ENCODE results near the gene NFE2L3.

The NFE2L3 gene, protein sequence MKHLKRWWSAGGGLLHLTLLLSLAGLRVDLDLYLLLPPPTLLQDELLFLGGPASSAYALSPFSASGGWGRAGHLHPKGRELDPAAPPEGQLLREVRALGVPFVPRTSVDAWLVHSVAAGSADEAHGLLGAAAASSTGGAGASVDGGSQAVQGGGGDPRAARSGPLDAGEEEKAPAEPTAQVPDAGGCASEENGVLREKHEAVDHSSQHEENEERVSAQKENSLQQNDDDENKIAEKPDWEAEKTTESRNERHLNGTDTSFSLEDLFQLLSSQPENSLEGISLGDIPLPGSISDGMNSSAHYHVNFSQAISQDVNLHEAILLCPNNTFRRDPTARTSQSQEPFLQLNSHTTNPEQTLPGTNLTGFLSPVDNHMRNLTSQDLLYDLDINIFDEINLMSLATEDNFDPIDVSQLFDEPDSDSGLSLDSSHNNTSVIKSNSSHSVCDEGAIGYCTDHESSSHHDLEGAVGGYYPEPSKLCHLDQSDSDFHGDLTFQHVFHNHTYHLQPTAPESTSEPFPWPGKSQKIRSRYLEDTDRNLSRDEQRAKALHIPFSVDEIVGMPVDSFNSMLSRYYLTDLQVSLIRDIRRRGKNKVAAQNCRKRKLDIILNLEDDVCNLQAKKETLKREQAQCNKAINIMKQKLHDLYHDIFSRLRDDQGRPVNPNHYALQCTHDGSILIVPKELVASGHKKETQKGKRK

DNA sequence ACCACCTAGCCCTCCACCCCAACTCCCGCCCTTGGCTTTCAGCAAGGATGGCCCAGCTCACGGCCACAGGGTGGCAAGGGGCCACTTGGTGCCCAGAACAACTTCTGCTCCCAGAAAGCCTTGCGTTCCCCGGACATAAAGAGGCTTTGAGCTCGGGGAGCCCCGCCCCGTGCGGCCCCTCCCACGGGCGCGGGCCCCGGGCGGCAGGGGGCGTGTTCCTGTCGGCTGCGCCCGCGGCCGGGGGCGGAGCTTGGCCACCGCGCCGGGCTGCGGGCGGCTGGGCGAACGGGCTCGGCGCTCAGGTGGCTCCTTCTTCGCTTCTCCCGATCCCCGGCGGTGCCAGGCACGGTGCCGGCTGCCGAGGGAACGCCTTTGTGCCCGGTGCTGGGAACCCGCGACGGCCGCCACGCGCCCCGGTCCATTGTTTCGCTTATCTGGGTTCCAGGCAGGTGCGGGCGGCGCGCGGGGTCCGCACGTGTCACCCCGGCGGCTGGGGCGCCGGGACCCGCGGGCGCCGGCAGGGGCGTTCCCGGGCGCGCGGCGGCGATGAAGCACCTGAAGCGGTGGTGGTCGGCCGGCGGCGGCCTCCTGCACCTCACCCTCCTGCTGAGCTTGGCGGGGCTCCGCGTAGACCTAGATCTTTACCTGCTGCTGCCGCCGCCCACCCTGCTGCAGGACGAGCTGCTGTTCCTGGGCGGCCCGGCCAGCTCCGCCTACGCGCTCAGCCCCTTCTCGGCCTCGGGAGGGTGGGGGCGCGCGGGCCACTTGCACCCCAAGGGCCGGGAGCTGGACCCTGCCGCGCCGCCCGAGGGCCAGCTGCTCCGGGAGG is at the start of gene NFE2L3:
Gene NFE2L3 (plus strand): TSS at position 246 of the 829 bp plus-strand sequence. CDS start 301 bp downstream, at position 547.
- TF ChIP-seq, protein P1, sequence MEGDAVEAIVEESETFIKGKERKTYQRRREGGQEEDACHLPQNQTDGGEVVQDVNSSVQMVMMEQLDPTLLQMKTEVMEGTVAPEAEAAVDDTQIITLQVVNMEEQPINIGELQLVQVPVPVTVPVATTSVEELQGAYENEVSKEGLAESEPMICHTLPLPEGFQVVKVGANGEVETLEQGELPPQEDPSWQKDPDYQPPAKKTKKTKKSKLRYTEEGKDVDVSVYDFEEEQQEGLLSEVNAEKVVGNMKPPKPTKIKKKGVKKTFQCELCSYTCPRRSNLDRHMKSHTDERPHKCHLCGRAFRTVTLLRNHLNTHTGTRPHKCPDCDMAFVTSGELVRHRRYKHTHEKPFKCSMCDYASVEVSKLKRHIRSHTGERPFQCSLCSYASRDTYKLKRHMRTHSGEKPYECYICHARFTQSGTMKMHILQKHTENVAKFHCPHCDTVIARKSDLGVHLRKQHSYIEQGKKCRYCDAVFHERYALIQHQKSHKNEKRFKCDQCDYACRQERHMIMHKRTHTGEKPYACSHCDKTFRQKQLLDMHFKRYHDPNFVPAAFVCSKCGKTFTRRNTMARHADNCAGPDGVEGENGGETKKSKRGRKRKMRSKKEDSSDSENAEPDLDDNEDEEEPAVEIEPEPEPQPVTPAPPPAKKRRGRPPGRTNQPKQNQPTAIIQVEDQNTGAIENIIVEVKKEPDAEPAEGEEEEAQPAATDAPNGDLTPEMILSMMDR (conservative IDR thresholded peaks at IDR 0.05) = no peak; the same call in 1 of the 2 replicates
- H3K27ac ChIP-seq = peak within 1 kb of the TSS; percentile 61

DNA sequence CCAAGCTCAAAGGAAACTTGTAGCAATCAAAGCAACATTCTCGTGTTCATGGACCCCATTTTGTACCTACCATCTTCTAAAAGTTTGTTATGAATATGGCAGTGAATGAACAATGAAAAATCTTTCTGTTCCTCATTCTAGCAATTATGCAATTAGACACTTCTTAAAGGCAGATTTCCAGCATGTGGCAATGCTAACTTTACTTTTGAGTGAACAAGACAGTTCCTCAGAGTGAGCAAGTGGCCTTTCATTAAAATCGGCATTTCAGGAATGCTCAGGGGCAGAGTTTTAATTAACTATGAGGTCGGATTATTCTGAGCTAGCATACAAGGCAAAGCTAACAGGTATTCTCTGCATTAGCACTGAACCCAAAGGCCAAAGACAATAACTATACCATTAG is 48.4 kb upstream of the NFE2L3 start:
- no peak for TF ChIP-seq ZFX (IDR thresholded peaks at IDR 0.05)
- TF ChIP-seq, protein P1 (conservative IDR thresholded peaks at IDR 0.05) = no peak
- no peak overlapping the region for H3K27ac ChIP-seq

DNA sequence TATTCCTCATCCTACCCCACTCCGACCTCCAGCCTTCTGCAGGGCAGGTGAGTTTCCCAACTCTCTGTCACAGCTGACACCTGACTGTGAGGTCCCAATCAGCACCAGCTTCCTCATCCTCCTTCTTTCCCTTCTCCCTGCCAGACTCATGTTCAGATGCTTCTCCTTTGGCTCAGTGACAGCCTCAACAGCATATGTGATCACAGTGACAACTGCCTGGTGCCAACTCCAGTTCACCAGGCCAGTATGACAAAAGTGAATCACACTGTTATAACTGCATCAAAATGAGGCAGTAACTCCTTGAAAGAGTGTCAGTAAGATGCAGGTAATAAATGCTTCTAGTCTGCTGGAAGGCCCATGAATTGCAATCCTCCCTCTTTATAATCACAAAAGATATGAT is 46.8 kb upstream of the NFE2L3 start:
- H3K27ac ChIP-seq = no peak overlapping the region
- no peak for TF ChIP-seq ZFX (IDR thresholded peaks at IDR 0.05)
- TF ChIP-seq, protein P1 (conservative IDR thresholded peaks at IDR 0.05) = no peak

DNA sequence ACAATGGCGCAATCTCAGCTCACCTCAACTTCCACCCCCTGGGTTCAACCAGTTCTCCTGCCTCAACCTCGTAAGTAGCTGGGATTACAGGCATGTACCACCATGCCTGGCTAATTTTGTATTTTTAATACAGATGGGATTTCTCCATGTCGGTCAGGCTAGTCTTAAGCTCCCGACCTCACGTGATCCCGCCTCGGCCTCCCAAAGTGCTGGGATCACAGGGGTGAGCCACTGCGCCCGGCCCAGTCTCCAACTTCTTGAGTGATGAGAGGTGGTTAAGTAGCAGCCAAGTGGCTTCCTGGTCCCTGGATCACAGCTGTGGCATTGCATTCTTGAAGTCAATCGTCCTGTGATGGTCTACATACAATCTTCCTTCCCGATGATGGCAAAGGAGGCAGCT is 46.1 kb upstream of the NFE2L3 start:
- TF ChIP-seq, protein P1 (conservative IDR thresholded peaks at IDR 0.05) = no peak
- no peak for TF ChIP-seq ZFX (IDR thresholded peaks at IDR 0.05)
- no peak overlapping the region; the same call in 1 of the 2 replicates for H3K27ac ChIP-seq

DNA sequence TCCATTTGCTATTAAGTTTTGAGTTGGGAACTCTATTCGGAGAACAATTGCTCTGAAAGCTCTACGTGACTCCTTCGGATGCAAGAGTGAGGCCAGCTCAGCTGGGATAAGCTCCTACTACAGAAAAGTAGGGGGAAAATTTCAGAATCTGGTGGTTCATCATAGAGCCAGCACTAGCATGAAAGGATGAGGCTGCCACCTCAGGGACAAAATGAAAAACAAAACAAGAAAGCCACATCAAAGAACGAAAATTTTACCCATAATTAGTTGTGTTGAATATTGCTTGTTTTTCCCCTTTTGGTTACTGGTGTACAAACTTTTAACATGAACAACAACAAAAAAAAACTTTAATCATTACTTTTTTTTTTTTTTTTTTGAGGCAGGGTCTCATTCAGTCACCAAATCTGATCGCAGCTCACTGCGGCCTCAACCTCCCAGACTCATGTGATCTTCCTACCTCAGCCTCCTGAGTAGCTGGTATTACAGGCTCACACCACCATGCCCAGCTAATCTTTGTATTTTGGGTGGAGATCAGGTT is 39.7 kb upstream of the NFE2L3 start:
- TF ChIP-seq, protein P1 (conservative IDR thresholded peaks at IDR 0.05) = no peak
- no peak for TF ChIP-seq ZFX (IDR thresholded peaks at IDR 0.05)

DNA sequence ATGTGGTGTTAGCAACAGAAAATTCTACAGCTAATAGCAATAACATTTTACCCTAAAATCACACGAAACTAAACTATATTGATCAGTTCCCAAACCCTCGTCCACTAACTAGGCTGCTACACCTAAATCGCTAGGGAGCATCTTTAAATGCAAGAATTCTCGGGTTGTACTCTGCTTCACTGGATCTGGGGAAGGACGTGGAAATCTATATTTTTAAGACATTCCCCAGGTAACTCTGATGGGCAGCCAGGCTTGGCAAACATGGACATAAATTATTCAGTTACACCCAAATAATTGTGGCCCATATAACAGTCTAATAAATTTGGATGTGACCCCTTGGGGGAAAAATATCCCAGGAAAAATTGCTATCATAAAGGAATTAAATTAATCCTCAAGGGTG is 36.3 kb upstream of the NFE2L3 start:
- TF ChIP-seq, protein P1 (conservative IDR thresholded peaks at IDR 0.05) = no peak
- no peak for TF ChIP-seq ZFX (IDR thresholded peaks at IDR 0.05)
- no peak overlapping the region for H3K27ac ChIP-seq

More for the DNA sequence above, 39.7 kb upstream of the NFE2L3 start:
- peak overlapping the region; percentile 73 for H3K27ac ChIP-seq

Measured in C4-2B (cell line).